ENCODE results near the gene CSNK2A2. TPM values are rescaled to one million over a fixed set of nuclear protein-coding genes. Genes with fewer than 3 reads are reported as not detected.

CSNK2A2 gene
- total and polyA plus RNA-seq, 7 donors, result 14.1 to 79.8 (median 29.5) TPM

- Histone ChIP-seq H3K27me3 (no peaks in the 10 kb centered on the region), H3K27ac (peak overlapping the region in 3 of 4 donors; percentile 16 to 92 (median 47)), H3K4me1 (peaks cover 0 to 83% (median 74%) of the 10 kb centered on the region in 4 donors), H3K9me3 (no peaks in the 10 kb centered on the region), H3K36me3 (no peaks in the 10 kb centered on the region), H3K4me3 (no peak overlapping the region)
- intact Hi-C loops (cut with DNase I), result loop anchor here (10.0 kb wide), 3 partner anchors 320 to 1190 kb away; partner anchors contain the start of genes HERPUD1, KATNB1 and KIFC3
- DNase-seq, result no peak
- TF ChIP-seq EP300 (IDR thresholded peaks at IDR 0.05) (no peak), CTCF (IDR thresholded peaks at IDR 0.05) (no peak), POLR2A (IDR thresholded peaks at IDR 0.05) (no peak), POLR2AphosphoS5 (IDR thresholded peaks at IDR 0.05) (no peak)
- 19 to 68% methylated on average over 1 of the region's 1 CpG for WGBS, 2 donors
These were observed 73.3 kb downstream of the CSNK2A2 start for GRCh38 chr16:58124601-58124915.

- Histone ChIP-seq H3K9me3 (no peaks in the 10 kb centered on the region), H3K27me3 (no peaks in the 10 kb centered on the region), H3K4me3 (no peak overlapping the region), H3K4me1 (peaks cover 0 to 88% (median 79%) of the 10 kb centered on the region in 4 donors), H3K36me3 (no peaks in the 10 kb centered on the region), H3K27ac (peak overlapping the region in 3 of 4 donors; percentile 16 to 92 (median 47))
- DNase-seq, result no peak
- 50 to 59% methylated on average over 8 of the region's 8 CpGs for WGBS, 2 donors
- TF ChIP-seq EP300 (IDR thresholded peaks at IDR 0.05) (no peak), POLR2AphosphoS5 (IDR thresholded peaks at IDR 0.05) (no peak), POLR2A (IDR thresholded peaks at IDR 0.05) (no peak), CTCF (IDR thresholded peaks at IDR 0.05) (no peak)
- intact Hi-C loops (cut with DNase I), result loop anchor here (10.0 kb wide), 3 partner anchors 319 to 1189 kb away; partner anchors contain the start of genes HERPUD1, KATNB1 and KIFC3
These were observed 73.9 kb downstream of the CSNK2A2 start for GRCh38 chr16:58123896-58124600.

- Histone ChIP-seq H3K4me1 (peaks cover 0 to 94% (median 77%) of the 10 kb centered on the region in 4 donors), H3K4me3 (no peak overlapping the region), H3K27ac (peak overlapping the region in 3 of 4 donors; percentile 19 to 67 (median 52)), H3K9me3 (no peaks in the 10 kb centered on the region), H3K36me3 (peaks cover 0 to 5% (median 0%) of the 10 kb centered on the region in 4 donors), H3K27me3 (no peaks in the 10 kb centered on the region)
- DNase-seq, result no peak
- 19 to 63% methylated on average over 6 of the region's 6 CpGs for WGBS, 2 donors
- intact Hi-C loops (cut with DNase I), result loop anchor here (2.0 to 10.0 kb wide), 4 partner anchors 100 to 1186 kb away; partner anchors contain the start of genes HERPUD1, KATNB1 and KIFC3
- TF ChIP-seq EP300 (IDR thresholded peaks at IDR 0.05) (no peak), POLR2AphosphoS5 (IDR thresholded peaks at IDR 0.05) (no peak), CTCF (IDR thresholded peaks at IDR 0.05) (no peak), POLR2A (IDR thresholded peaks at IDR 0.05) (no peak)
These were observed 76.8 kb downstream of the CSNK2A2 start for GRCh38 chr16:58121132-58121531.

DNA sequence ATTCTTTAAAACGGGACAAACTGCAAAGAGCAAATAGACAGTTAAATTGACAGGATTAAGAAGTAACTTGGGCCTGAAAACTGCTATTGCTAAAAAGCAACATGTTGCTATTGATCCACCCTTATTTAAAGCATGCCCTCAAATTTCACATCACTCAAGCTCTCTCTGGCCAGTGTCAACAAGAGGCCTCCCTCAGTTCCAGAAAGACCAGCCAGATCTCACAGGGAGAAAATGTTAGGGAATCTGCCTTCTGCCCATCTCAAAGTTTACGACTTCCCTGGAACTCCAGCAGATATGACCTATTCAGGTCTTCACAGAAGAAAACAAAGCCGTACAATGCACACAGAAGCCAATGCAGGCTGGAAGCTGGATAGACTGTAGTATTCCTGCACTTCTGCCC lies 77.7 kb downstream of the CSNK2A2 start:
- Histone ChIP-seq H3K9me3 (no peaks in the 10 kb centered on the region), H3K4me1 (peaks cover 0 to 94% (median 72%) of the 10 kb centered on the region in 4 donors), H3K4me3 (no peak overlapping the region), H3K36me3 (peaks cover under 1 to 14% (median 2%) of the 10 kb centered on the region in 4 donors), H3K27me3 (no peaks in the 10 kb centered on the region), H3K27ac (peak overlapping the region; percentile 9 to 67 (median 36))
- 27 to 62% methylated on average over 3 of the region's 3 CpGs for WGBS, 2 donors
- intact Hi-C loops (cut with DNase I), result loop anchor here (2.0 to 10.0 kb wide), 4 partner anchors 99 to 1185 kb away; partner anchors contain the start of genes HERPUD1, KATNB1 and KIFC3
- no peak for DNase-seq
- TF ChIP-seq EP300 (IDR thresholded peaks at IDR 0.05), result no peak
- no peak for TF ChIP-seq CTCF (IDR thresholded peaks at IDR 0.05)
- peak in 1 of 4 donors; percentile 33 for TF ChIP-seq POLR2AphosphoS5 (IDR thresholded peaks at IDR 0.05)
- no peak for TF ChIP-seq POLR2A (IDR thresholded peaks at IDR 0.05)

Data from sigmoid colon (tissue), 7 donors.